Measurements from ENCODE around the gene OCA2.

GRCh38 chr15:27743638-27744037 lies 355.5 kb downstream of the OCA2 start:
- TF ChIP-seq ZNF274 (IDR thresholded peaks at IDR 0.05; ENCODE audit: low read depth, low read length) (no peak), YY1 (IDR thresholded peaks at IDR 0.05; ENCODE audit: insufficient read depth, insufficient read length) (no peak), SUZ12 (IDR thresholded peaks at IDR 0.05; ENCODE audit: extremely low read depth, insufficient read depth, insufficient read length) (no peak)

Measured in NT2/D1 (cell line).